Activated CD4-positive, alpha-beta T cell treated with anti-CD3 and anti-CD28 coated beads for 36 hours (primary cell): Measurements from ENCODE around the gene ST6GAL1. TPM values are rescaled to one million over a fixed set of nuclear protein-coding genes. Genes with fewer than 3 reads are reported as not detected.

ENCODE experiments used
- ATAC-seq: fragments of 200-7000 bp; cut with Tn5 transposase; one replicate; pipeline ENCODE4 v1.10.0; 2021; ENCODE audit warnings: mild to moderate bottlenecking, moderate library complexity
- CTCF ChIA-PET: fragments of 350-600 bp; sonication (Branson Sonifier 250); formaldehyde crosslinking; loops from one replicate; lab custom pipeline; 2021; ENCODE audit warnings: antibody characterized with exemption; lab: Charles Lee
- POLR2A ChIA-PET: fragments of 350-600 bp; sonication (Branson Sonifier 250); formaldehyde crosslinking; loops from one replicate; lab custom pipeline; 2021; ENCODE audit warnings: antibody characterized with exemption, inconsistent platforms; lab: Charles Lee
- DNase-seq: peaks from one replicate; pipeline ENCODE4 v3.0.0-alpha.2; 2020
- H3K27ac Mint-ChIP-seq: one replicate; pipeline ENCODE4 v1.8.0; 2021; ENCODE audit warnings: mixed read lengths
- H3K27me3 Mint-ChIP-seq: one replicate; pipeline ENCODE4 v1.8.0; 2021; ENCODE audit warnings: mixed read lengths
- H3K36me3 Mint-ChIP-seq: one replicate; pipeline ENCODE4 v1.8.0; 2021; ENCODE audit warnings: low read depth, mixed read lengths
- H3K4me1 Mint-ChIP-seq: one replicate; pipeline ENCODE4 v1.8.0; 2021; ENCODE audit warnings: mixed read lengths
- H3K4me3 Mint-ChIP-seq: one replicate; pipeline ENCODE4 v1.8.0; 2021; ENCODE audit warnings: mild to moderate bottlenecking, moderate library complexity, mixed read lengths
- H3K9me3 Mint-ChIP-seq: one replicate; pipeline ENCODE4 v1.8.0; 2021; ENCODE audit warnings: low read depth, mixed read lengths
- intact Hi-C, 2 experiments: fragments of 100-400 bp; cut with DNase I in 1 of 2; cut with micrococcal nuclease in 1 of 2; formaldehyde crosslinking; loops; one replicate each; pipeline versions ENCODE4 v1.14.2 to v1.15.1; 2022 to 2024; cut with DNase I, micrococcal nuclease
- total RNA-seq, 2 experiments: library from RNA; stranded (reverse); gene quantifications; one replicate each; pipeline ENCODE4 v1.2.3, GENCODE V29; 2021

The ST6GAL1 gene
- total RNA-seq, 2 experiments from 2014 or later: 86.6 to 111 TPM

- Mint-ChIP-seq H3K27me3 (no peaks in the 10 kb centered on the region), H3K36me3 (peaks cover 1% of the 10 kb centered on the region), H3K9me3 (no peaks in the 10 kb centered on the region), H3K27ac (no peak overlapping the region), H3K4me1 (peaks cover 7% of the 10 kb centered on the region), H3K4me3 (no peak overlapping the region)
- ATAC-seq (no peak), DNase-seq (no peak)
- ChIA-PET CTCF (interaction anchor here (0.6 to 5.3 kb wide), 13 partner anchors 9 to 293 kb away, joined by 3 to 144 read pairs (median 11); partner anchors contain the start of gene RPL39L), POLR2A (no interaction called here)
- intact Hi-C loops: no loop called here
Measured at GRCh38 chr3:187114511-187114910, 184.2 kb downstream of the ST6GAL1 start.

DNA sequence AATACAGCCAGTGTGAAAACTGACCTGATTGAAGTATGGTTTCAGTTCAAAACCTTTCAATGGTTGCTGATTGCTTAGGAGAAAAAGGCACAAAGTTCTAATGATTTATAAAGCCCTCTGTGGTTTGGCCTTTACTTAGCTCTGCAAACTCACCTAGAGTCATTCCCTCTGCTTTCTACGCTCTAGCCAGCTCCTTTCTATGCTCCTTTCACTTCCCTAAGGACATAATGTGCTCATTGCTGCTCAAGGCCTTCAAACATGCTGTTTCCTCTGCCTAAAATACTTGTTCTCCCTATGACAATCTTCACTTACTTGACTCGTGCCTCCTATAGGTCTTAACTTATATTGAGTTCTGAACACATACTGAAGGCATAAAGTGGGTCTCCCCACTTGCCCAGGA, 190.0 kb downstream of the ST6GAL1 start:
- Mint-ChIP-seq H3K4me1 (no peaks in the 10 kb centered on the region), H3K9me3 (no peaks in the 10 kb centered on the region), H3K27me3 (no peaks in the 10 kb centered on the region), H3K36me3 (peaks cover 1% of the 10 kb centered on the region), H3K4me3 (no peak overlapping the region), H3K27ac (no peak overlapping the region)
- no peak for DNase-seq
- CTCF ChIA-PET: interaction anchor here (1.1 to 1.7 kb wide), 4 partner anchors 19 to 45 kb away, joined by 3 to 7 read pairs (median 4); partner anchors contain the start of gene RPL39L
- intact Hi-C loops: no loop called here
- ATAC-seq: no peak
- POLR2A ChIA-PET: no interaction called here

DNA sequence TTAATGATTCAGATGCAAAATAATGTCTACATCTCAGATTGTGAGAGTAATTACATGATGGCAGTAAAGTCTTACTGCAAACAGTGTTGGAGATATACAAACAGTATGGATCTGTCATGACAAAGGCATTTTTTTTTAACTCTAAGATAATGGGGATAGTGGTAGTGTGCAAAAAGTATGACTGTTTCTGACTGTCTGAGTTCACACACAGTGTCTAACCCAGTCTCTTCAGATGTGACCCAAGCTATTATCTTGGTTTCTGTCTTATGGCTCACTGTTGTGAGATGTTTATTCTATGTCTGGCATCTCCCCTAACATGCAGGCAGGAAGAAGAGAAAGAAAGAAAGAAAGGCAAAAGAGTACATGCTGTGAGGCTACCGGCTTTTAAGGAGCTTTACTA, 191.9 kb downstream of the ST6GAL1 start:
- ChIA-PET POLR2A (no interaction called here), CTCF (interaction anchor here (0.6 to 2.8 kb wide), 6 partner anchors 9 to 349 kb away, joined by 3 to 12 read pairs (median 8); partner anchors contain the start of gene RPL39L)
- Mint-ChIP-seq H3K4me3 (no peak overlapping the region), H3K9me3 (peaks cover 3% of the 10 kb centered on the region), H3K27ac (no peak overlapping the region), H3K4me1 (no peaks in the 10 kb centered on the region), H3K27me3 (no peaks in the 10 kb centered on the region), H3K36me3 (peaks cover 4% of the 10 kb centered on the region)
- no peak for ATAC-seq
- intact Hi-C loops: no loop called here
- no peak for DNase-seq

- DNase-seq (no peak), ATAC-seq (no peak)
- peaks cover 19% of the 10 kb centered on the region for H3K36me3 Mint-ChIP-seq
- no peak overlapping the region for H3K27ac Mint-ChIP-seq
- H3K4me3 Mint-ChIP-seq: no peak overlapping the region
- H3K4me1 Mint-ChIP-seq: peaks cover 16% of the 10 kb centered on the region
- POLR2A ChIA-PET: no interaction called here
- intact Hi-C loops: no loop called here
- CTCF ChIA-PET: interaction anchor here (1.5 kb wide), 1 partner anchor 40 kb away, joined by 3 read pairs; no protein-coding TSS in a partner anchor
- H3K9me3 Mint-ChIP-seq: peaks cover 16% of the 10 kb centered on the region
- H3K27me3 Mint-ChIP-seq: no peaks in the 10 kb centered on the region
Measured at GRCh38 chr3:187125319-187126031, 195.1 kb downstream of the ST6GAL1 start.

Other genes with a start within 250 kb of the ST6GAL1 start
- not detected for gene KNG1, start 213.2 kb upstream of the ST6GAL1 start, total RNA-seq
- 100 to 1,000 TPM; 291 to 390 TPM for gene EIF4A2, start 146.9 kb upstream of the ST6GAL1 start, total RNA-seq
- 100 to 1,000 TPM; 128 to 130 TPM for gene RFC4, start 124.0 kb upstream of the ST6GAL1 start, total RNA-seq
- gene ADIPOQ, start 87.8 kb upstream of the ST6GAL1 start, total RNA-seq: not detected
- gene RPL39L, start 209.0 kb downstream of the ST6GAL1 start, total RNA-seq: 10 to 100 TPM; 18.2 to 21.4 TPM